Activated T-helper 9 cell treated with anti-CD3 and anti-CD28 coated beads, Interleukin-2, amount 50 U/mL, for 16 hours (primary cell): Measurements from ENCODE around the gene VWF.
"Not testable (repeated sequence)": the region's sequence is repeated elsewhere in the genome, so short reads cannot be mapped to it uniquely, and the experiment has no call there.

Experiments
- DNase-seq: peaks from one replicate; pipeline ENCODE4 v3.0.0-alpha.2; 2020; ENCODE audit warnings: low read depth

Gene VWF

DNA sequence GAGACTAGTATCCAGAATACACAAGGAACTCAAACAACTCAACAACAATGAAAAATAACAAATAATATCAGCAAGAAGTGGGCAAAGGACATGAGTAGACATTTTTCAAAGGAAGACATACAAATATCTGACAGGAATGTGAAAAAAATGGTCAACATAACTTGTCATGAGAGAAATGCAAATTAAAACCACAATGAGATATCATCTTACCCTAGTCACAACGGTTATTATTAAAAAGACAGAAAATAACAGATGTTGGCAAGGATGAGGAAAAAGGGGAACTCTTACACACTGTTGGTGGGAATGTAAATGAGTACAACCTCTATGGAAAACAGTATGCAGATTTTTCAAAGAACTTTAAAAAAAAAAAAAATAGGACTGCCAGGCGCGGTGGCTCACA is 20.4 kb downstream of the VWF start:
- no peak for DNase-seq

DNA sequence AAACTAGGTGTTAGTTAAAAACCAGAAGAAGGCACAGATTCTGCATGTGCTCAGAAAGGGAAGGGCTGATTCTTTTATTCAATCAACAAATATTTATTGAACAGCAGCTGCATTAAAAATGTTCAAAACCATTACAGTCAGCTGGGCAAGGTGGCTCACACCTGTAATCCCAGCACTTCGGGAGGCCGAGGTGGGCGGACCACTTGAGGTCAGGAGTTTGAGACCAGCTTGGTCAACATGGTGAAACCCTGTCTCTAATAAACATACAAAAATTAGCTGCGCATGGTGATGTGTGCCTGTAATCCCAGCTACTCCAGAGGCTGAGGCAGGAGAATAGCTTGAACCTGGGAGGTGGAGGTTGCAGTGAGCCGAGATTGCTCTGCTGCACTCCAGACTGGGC is 22.4 kb downstream of the VWF start:
- DNase-seq: not testable (repeated sequence)

GRCh38 chr12:6099316-6099715 is 25.2 kb downstream of the VWF start:
- DNase-seq: no peak

- no peak for DNase-seq
These were observed 27.1 kb downstream of the VWF start for GRCh38 chr12:6097411-6097810.

DNA sequence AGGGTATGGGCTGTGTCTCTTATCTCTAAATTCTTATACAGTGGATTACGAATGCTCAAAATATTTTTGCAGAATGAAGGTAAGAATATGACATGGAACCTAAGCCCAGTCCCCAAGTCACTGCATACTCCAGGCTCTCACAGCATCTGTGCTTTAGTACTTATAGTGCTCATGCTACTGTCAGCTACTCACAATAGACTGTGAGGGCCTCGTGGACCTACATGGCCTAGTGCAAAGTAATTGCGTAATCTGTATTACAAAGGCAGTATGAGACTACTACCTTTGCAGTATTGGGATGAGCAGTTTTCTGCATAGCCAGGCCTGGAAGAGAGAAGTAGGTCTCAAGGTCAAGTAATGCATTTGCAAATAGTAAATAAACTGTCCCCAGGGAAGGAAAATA is 27.9 kb downstream of the VWF start:
- no peak for DNase-seq

DNA sequence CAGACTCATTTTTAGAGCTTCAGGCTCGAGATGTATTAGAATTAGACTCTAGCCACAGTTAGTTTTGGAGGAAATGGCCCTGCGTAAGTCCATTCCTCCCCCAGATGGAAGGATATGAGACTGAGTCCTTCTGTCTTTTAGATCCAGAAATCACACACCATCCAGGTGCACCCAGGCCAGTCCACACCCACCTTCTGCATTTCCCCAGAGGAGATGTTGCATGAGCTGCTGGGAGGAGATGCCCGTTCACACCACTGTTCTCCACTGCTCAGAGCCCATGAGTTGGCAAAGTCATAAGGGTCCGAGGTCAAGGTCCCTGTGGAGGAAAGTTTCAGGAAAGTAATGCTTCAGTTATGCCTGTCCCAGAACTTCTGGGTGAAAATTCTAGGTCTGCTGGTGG is 29.2 kb downstream of the VWF start:
- DNase-seq: no peak

DNA sequence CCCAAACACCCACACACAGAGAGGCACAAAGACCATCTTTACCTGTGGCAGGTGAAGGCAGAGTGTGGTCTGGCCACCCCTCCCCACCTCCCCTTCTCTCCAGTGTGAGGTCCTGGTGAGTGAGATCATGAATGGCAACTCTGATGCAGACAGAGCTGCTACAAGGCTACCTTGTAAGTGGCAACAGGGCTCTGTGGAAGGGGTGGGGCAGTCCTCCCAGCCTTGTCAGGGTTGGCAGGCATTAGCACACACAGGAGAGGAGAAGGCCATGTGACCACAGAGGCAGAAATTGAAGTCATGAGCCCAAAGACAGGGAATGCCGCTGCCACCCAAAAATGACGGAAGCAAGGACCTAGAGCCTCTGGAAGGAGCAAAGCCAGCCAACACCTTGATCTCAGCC is 30.7 kb downstream of the VWF start:
- DNase-seq: no peak

DNA sequence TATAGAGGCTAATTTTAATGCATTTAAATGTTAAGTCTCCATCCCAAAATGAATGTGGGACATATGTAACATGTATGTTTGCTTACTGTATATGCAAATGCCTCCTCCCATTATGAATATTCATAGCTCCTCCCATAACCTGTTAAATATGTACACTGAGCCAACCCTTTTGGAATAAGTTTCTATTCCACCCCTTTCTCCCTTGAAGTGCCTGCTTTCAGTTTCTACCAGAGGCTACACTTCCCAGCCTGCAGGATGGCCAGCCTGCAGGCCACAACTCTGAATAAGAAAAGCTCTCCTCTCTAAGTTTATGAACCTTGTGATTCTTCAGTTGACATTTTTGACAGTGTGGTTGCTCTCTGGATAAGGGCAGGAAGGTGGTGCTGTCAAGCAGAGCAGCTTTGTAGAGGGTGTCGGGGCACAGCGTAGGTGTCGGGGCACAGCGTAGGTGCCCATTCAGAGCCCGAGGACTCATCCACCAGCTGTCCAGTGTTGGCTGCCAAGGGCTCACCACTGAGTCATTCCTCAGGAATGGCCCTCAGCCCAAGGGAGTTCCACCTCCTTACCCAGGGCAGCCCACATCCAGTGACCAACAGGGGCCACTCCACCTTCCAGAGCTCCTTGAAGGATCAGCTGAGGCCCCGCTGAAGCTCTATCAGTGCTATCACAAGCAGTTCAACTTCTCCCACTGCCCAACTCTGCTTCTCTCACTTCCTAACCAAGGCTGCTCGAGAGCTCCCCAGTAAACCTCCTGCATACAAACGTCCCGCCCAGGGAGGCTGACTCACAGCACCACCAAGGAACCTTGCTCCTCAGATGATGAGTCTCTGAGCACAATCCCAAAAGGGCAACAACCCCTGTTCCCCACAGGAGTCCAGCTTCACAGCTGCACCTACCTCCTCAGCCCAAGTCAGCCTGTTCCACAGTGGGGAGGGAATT is 31.4 kb downstream of the VWF start:
- no peak for DNase-seq

DNA sequence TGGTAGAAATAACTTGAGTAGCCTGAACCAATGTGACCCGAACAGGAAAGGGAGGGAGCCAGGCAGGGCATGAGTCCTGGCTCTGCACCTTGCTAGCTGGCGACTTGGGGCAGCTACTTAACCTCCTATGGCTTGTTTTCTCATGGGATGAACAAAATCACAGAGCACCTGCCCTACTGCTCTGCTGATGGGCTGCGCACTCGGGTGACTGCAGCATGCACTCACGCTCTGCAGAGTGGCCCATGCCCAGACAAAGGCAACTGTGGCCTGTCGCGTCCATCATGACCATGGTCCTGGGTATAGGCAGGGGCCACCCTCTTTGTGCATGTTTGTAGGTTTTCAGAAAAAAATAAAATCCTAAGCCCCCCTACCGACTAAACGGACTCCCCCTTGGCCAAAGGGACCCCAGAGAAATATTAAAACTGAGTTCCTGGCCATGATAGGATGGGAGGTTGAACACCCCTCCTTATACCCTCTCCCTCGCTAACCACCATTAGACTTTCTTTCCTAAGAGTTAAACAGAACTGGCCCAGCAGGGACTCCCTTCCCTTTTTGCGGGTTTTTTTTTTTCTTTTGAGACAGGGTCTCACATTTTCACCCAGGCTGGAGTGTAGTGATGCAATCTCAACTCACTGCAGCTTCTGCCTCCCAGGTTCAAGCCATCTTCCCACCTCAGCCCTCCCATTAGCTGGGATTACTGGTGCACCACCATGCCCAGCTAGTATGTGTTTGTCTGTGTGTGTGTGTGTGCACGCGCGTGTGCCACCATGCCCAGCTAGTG is 32.5 kb downstream of the VWF start:
- DNase-seq: no peak

DNA sequence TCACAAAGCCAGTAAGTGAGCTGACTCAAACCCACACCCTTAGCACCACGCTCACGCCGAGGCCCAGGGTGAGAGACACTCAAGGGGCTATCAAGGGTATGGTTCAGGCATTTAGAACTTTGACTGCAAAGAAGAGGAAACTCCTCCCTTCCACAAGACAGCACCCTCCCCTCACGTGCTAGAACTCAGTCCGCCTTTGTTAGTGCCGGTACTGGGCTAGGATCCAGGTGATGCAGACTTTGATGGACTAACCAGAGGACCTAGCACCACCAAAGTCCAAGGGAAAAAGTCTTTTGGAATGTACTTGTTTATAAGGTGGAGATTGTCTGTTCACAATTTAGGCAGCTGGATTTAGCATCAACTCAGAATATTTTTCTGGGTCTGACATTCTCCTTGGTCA is 33.7 kb downstream of the VWF start:
- no peak for DNase-seq

- no peak for DNase-seq
These were observed 35.3 kb downstream of the VWF start for GRCh38 chr12:6088921-6089747.

DNA sequence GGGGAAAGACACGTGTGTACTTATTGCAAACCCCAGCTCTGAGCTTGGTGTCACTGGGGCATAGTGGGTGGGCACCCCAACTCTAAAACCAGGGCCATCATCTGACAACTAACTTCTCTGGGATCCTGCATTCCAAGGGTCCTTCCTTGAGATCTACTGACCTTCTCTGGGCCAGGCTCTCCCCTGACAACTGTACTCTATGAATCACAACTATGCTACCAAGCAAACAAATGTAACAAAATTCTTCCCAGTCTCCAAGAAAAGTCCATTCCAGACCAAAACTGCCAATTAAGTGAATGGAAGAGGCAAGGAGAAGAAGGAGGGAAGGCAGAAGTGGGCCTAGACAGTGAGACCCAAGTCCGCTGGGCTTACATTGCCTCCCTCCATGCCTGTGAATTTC is 38.2 kb downstream of the VWF start:
- no peak for DNase-seq

- DNase-seq: no peak
These were observed 38.6 kb downstream of the VWF start for GRCh38 chr12:6085841-6086240.

- no peak for DNase-seq
These were observed 39.5 kb downstream of the VWF start for GRCh38 chr12:6084969-6085450.

GRCh38 chr12:6084261-6084968 is 40.1 kb downstream of the VWF start:
- DNase-seq: no peak

DNA sequence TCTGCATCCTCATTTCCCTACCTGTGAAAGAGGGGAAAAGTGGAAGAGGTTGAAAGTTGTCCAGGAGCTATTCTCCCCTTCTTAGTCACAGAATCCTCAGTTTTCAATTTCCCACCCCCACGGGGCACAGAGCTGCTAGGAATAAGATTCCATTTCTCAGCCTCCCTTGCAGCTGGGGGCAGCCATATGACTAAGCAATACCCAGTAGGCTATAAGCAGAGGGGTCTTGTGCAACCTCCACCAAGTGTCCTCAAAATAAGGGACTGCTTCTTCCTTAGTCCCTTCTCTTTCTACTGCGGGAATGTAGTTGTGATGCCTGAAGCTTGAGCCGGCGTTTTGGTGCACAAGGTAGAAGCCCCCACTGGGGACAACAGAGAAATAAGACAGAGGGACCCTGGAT is 40.9 kb downstream of the VWF start:
- no peak for DNase-seq

GRCh38 chr12:6082613-6083012 is 41.9 kb downstream of the VWF start:
- DNase-seq: no peak

- no peak for DNase-seq
These were observed 44.1 kb downstream of the VWF start for GRCh38 chr12:6080149-6081045.

DNA sequence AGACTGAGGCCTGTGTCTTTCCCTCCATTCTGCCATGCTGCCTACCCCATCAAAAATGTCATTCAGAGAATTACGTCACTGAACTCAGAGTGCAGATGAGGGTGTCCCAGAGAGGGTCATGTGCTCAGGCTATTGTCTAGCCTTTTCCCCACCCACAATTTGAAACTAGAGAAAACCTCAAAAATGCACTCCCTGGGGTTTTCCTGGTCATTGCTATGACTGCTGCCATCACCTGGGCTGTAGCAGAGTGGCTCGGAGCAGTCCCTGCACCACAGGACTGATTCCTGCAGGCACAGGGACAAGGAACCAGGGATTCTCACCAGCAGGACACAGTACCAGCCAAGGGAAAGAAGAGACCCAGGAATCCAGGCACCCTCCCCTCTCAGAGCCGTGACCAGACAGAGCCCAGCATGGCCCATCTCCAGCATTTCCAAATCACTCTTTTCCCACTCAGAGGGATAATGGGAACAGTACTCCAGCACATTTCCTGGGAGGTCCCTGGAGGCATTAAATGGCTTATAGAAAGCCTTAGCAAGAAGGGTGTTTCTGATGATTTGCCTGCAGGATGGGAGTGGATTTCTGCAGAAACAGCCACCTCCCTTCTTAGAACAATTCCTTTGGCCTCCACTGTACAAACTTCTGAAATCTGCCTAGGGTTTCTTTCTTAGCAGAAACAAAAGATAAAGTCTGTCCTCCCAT is 45.9 kb downstream of the VWF start:
- no peak for DNase-seq

GRCh38 chr12:6077692-6078083 is 46.8 kb downstream of the VWF start:
- DNase-seq: no peak
